Keratinocyte (primary cell): Measurements from ENCODE around the gene S100A1. TPM values are rescaled to one million over a fixed set of nuclear protein-coding genes. Genes with fewer than 3 reads are reported as not detected.

Experiments
- DNase-seq: peaks from one replicate; pipeline ENCODE4 v3.0.0-alpha.2; 2011; ENCODE audit warnings: low read depth, missing footprints, low spot score
- FAIRE-seq: peaks from 2 replicates; lab custom pipeline; 2011; peaks lifted over from hg19 to GRCh38; lab: Jason Lieb, UNC
- H2AFZ ChIP-seq: 2 replicates; pipeline ENCODE4 v1.6.0; 2012; ENCODE audit warnings: low read length, control low read depth, inconsistent platforms; ENCODE audit not compliant: control insufficient read depth
- H3K27ac ChIP-seq: 2 replicates; pipeline ENCODE4 v1.5.1; 2011; ENCODE audit warnings: low read length; ENCODE audit not compliant: control insufficient read depth, insufficient read depth
- H3K27me3 ChIP-seq: 3 replicates; pipeline ENCODE4 v1.6.0; 2011; ENCODE audit warnings: low read length; ENCODE audit not compliant: control insufficient read depth, insufficient read depth; ENCODE audit errors: extremely low read depth
- H3K36me3 ChIP-seq, 2 experiments: 2 replicates in 1 of 2; 3 replicates in 1 of 2; pipeline ENCODE4 v1.5.1; 2011; ENCODE audit warnings: low read length in 2 of 2, mild to moderate bottlenecking in 1 of 2; ENCODE audit not compliant: control insufficient read depth in 2 of 2, insufficient read depth in 2 of 2; ENCODE audit errors: extremely low read depth in 1 of 2
- H3K4me1 ChIP-seq: 3 replicates; pipeline ENCODE4 v1.5.1; 2011; ENCODE audit warnings: low read length; ENCODE audit not compliant: control insufficient read depth, insufficient read depth; ENCODE audit errors: extremely low read depth
- H3K4me2 ChIP-seq: 3 replicates; pipeline ENCODE4 v1.6.0; 2011; ENCODE audit warnings: low read depth, low read length; ENCODE audit not compliant: control insufficient read depth, insufficient read depth; ENCODE audit errors: extremely low read depth
- H3K4me3 ChIP-seq, 3 experiments: fragments of 200-600 bp in 1 of 3; sonication (generic) in 1 of 3; 2 replicates in 2 of 3; 3 replicates in 1 of 3; pipeline ENCODE4 v1.5.1; 2011 to 2016; ENCODE audit warnings: low read length in 3 of 3, mild to moderate bottlenecking in 3 of 3, control low read depth in 2 of 3, inconsistent platforms in 1 of 3, low read depth in 1 of 3, mixed read lengths in 1 of 3, mixed run types in 1 of 3, moderate library complexity in 1 of 3; ENCODE audit not compliant: control insufficient read depth in 2 of 3, insufficient read depth in 2 of 3; ENCODE audit errors: extremely low read depth in 1 of 3
- H3K79me2 ChIP-seq: 2 replicates; pipeline ENCODE4 v1.6.0; 2012; ENCODE audit warnings: low read length; ENCODE audit not compliant: control insufficient read depth, insufficient read depth
- H3K9ac ChIP-seq: 3 replicates; pipeline ENCODE4 v1.6.0; 2011; ENCODE audit warnings: low read length; ENCODE audit not compliant: control insufficient read depth, insufficient read depth; ENCODE audit errors: extremely low read depth
- H3K9me1 ChIP-seq: 3 replicates; pipeline ENCODE4 v1.6.0; 2011; ENCODE audit warnings: low read length; ENCODE audit not compliant: control insufficient read depth, insufficient read depth; ENCODE audit errors: extremely low read depth
- H3K9me3 ChIP-seq: 2 replicates; pipeline ENCODE4 v1.5.1; 2012; ENCODE audit warnings: low read depth, low read length; ENCODE audit not compliant: control insufficient read depth
- H4K20me1 ChIP-seq: 3 replicates; pipeline ENCODE4 v1.6.0; 2011; ENCODE audit warnings: low read length; ENCODE audit not compliant: control insufficient read depth, insufficient read depth; ENCODE audit errors: extremely low read depth
- CTCF ChIP-seq, 3 experiments: IDR thresholded peaks in 1 of 3; conservative IDR thresholded peaks in 1 of 3; optimal IDR thresholded peaks in 1 of 3; 2 replicates in 2 of 3; 3 replicates in 1 of 3; pipeline versions ENCODE3 to v1.5.1; 2011; ENCODE audit warnings: low read length in 3 of 3, mild to moderate bottlenecking in 3 of 3, moderate library complexity in 2 of 3, control low read depth in 1 of 3, inconsistent platforms in 1 of 3; ENCODE audit not compliant: insufficient read depth in 2 of 3; ENCODE audit errors: extremely low read depth in 1 of 3
- EZH2 ChIP-seq: IDR thresholded peaks from one replicate; pipeline ENCODE4 v1.6.1; 2012; ENCODE audit warnings: inconsistent platforms, mild to moderate bottlenecking, low read length, moderate library complexity
- dilution Hi-C: fragments of 300-500 bp; cut with MboI; formaldehyde crosslinking; loops from one replicate; pipeline ENCODE4 v1.7.0; 2020; ENCODE audit warnings: low sequenced_read_pairs; ENCODE audit not compliant: extremely low pct_ligation_motif_present
- polyA plus RNA-seq, 5 experiments: library from polyadenylated mRNA; depleted of rRNA in 3 of 5; stranded (reverse) in 3 of 5; stranded (forward) in 1 of 5; unstranded in 1 of 5; fragments of >200 nt; gene quantifications; 1 replicate in 1 of 5; 2 replicates in 3 of 5; 3 replicates in 1 of 5; pipeline versions ENCODE4 v1.2.1 to v1.2.3, GENCODE V29; 2011 to 2012; ENCODE audit warnings: missing spikeins in 2 of 5, low read depth in 1 of 5, low replicate concordance in 1 of 5

S100A1 gene
- polyA plus RNA-seq, 1 donor (not counting 4 experiments of a cell fraction or from before 2014, with no cell fraction given), result 0.12 TPM

- H3K4me2 ChIP-seq, result peak overlapping the region; percentile 86
These were observed 10.6 kb upstream of the S100A1 start for GRCh38 chr1:153617663-153618062.

GRCh38 chr1:153619171-153619570, 9.1 kb upstream of the S100A1 start:
- H3K27ac ChIP-seq, result no peak overlapping the region
- H3K27me3 ChIP-seq, result no peaks in the 10 kb centered on the region
- no peak for FAIRE-seq

More at GRCh38 chr1:153617663-153618062, 10.6 kb upstream of the S100A1 start:
- Histone ChIP-seq H3K36me3 (peaks cover 9 to 32% of the 10 kb centered on the region in 2 experiments), H3K4me3 (no peak overlapping the region), H3K27me3 (no peaks in the 10 kb centered on the region), H3K9ac (peak overlapping the region; percentile 99), H3K9me1 (no peaks in the 10 kb centered on the region), H3K9me3 (no peaks in the 10 kb centered on the region), H3K4me1 (peaks cover 33% of the 10 kb centered on the region), H3K27ac (peak overlapping the region; percentile 99), H4K20me1 (no peaks in the 10 kb centered on the region), H3K79me2 (peaks cover 33% of the 10 kb centered on the region), H2AFZ (no peak overlapping the region)
- FAIRE-seq (peak; percentile 65), DNase-seq (no peak)
- peak in 2 of 3 experiments; percentile 73 to 80 for TF ChIP-seq CTCF (optimal IDR thresholded peaks at IDR 0.05 in 1 of 3, IDR thresholded peaks at IDR 0.05 in 1 of 3, conservative IDR thresholded peaks at IDR 0.05 in 1 of 3; ENCODE audit: extremely low read depth in 1 of 3, insufficient read depth in 2 of 3, low read length in 3 of 3)
- TF ChIP-seq EZH2, result no peak
- dilution Hi-C loops, result no loop called here

More at GRCh38 chr1:153619171-153619570, 9.1 kb upstream of the S100A1 start:
- Histone ChIP-seq H3K36me3 (peaks cover 14 to 30% of the 10 kb centered on the region in 2 experiments), H3K4me3 (no peak overlapping the region), H3K4me2 (no peak overlapping the region), H4K20me1 (no peaks in the 10 kb centered on the region), H3K9me1 (no peaks in the 10 kb centered on the region), H3K79me2 (peaks cover 20% of the 10 kb centered on the region), H3K9me3 (no peaks in the 10 kb centered on the region), H3K9ac (no peak overlapping the region), H2AFZ (no peak overlapping the region), H3K4me1 (peaks cover 23% of the 10 kb centered on the region)
- TF ChIP-seq CTCF (optimal IDR thresholded peaks at IDR 0.05 in 1 of 3, IDR thresholded peaks at IDR 0.05 in 1 of 3, conservative IDR thresholded peaks at IDR 0.05 in 1 of 3; ENCODE audit: extremely low read depth in 1 of 3, insufficient read depth in 2 of 3, low read length in 3 of 3), result no peak
- dilution Hi-C loops, result no loop called here
- DNase-seq, result no peak
